ENCODE results near the gene NOPCHAP1.
"Not testable (repeated sequence)": the region's sequence is repeated elsewhere in the genome, so short reads cannot be mapped to it uniquely, and the experiment has no call there.

The NOPCHAP1 gene

DNA sequence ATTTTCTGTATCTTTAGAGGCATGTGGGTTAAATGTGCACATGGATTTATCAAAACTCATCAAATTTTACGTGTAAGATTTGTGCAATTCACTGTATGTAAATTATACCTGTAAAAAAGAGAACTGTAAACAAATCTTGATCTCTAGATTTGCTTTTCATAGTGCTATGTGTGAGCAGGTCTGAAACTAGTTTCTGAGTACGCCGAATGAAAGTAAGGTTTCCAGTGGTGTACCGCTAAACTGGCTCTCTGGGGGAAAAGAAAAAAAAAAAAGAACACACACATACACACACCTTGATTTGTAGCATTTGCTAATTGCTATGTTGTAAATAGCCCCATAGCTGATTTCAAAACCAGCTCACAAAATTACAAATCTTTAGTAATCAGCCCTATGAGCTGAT lies 19.4 kb upstream of the NOPCHAP1 start:
- no peak for DNase-seq

DNA sequence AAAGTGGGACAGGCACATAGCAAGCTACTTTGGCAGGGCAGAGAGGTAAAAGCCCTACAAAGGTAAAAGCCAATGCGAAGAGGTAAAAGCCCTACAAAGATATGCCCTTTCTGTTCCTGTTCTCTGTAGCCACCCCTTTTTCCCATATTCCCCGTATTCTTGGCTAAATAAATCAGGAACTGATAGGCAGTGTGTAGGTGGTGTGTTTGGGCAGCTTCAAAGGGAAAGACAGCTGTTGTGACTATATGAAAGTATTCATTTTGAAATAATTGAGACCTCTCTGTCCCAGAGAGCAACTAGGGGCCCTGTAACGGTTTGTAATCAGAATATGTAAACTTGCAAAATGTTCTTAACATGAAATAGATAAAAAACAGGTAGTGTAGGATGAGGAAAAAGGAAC lies 16.8 kb upstream of the NOPCHAP1 start:
- DNase-seq = no peak

DNA sequence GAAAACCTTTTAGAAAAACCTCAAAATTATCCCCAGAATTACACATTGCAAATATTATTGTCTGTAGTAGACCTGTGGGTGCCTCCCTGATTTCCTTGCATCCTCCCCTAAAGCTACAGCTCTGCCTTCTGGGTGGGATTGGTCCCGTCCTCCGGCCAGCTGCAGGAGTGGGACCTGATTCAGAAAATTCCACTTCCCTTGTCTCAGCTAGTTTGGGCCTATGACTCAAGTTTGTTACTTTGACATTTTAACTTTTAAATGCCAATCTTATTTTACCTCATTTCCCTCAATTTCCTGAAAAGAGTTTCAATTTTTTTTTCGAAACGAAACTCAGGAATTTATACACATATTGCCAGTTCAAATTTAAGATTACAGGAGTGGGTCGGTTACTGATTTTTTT lies 14.8 kb upstream of the NOPCHAP1 start:
- no peak for DNase-seq

DNA sequence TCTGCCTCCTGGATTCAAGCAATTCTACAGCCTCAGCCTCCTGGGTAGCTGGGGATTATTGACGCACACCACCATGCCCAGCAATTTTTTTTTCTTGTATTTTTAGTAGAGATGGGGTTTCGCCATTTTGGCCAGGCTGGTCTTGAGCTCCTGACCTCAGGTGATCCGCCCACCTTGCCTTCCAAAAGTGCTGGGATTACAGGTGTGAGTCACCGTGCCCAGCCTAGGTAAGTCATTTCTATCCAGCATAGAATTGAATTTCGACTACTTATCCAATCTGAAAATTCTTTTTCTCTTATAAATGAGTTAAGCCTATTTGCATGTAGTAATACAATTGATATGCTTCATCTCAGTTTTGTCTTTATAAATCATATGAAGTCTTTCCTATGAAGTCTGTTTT lies 12.9 kb upstream of the NOPCHAP1 start:
- DNase-seq = no peak

DNA sequence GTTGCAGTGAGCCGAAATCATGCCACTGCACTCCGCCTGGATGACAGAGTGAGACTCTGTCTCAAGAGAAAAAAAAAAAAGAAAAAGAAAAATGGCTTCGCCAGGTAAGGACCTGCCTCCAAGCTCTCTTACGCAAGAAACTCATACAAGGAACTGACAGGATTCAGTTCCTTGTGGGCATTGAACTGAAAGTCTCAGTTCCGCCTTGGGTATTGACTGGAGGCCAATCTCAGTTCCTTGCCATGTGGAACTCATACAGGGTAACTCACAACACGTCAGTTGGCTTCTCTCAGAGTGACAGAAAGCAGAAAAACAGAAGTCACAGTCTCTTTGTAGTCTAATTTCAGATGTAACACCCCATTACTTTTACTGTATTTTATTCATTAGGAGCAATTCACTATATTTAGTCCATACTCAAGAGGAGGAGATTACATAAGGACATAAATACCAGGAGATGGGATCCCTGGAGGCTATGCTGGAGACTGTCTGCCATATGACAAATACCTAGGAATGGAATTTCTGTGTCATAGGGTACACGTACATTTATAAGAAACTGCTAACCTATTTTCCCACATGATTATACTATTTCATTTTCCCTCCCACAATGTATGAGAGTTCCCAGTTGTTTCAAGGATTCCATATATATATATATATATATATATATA lies 11.4 kb upstream of the NOPCHAP1 start:
- no peak for DNase-seq

DNA sequence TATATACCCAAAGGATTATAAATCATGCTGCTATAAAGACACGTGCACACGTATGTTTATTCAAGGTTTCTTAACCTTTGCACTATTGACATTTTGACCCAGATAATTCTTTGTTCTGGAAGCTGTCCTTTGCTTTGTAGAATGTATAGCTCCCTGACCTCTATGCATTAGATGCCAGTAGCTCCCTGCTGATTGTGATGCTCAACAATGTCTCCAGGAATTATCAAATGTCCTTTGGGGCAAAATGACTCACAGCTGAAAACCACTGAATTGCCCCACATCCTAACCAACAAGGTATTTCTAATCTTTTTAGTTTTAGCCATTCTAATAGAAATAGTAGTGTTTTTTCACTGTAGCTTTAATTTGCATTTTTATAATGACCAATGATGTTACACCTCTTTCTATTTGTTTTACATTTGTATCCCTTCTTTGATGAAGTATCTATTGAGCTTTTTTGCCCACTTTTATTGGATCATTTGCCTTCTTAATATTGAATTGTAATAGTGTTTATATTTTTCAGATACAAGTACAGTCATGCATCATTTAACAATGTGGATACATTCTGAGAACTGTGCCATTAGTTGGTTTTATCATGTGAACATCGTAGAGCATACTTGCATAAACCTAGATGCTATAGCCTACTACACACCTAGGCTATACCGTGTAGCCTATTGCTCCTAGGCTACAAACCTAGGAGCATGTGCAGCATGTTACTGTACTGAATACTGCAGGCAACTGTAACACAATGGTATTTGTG lies 10.4 kb upstream of the NOPCHAP1 start:
- no peak for DNase-seq

DNA sequence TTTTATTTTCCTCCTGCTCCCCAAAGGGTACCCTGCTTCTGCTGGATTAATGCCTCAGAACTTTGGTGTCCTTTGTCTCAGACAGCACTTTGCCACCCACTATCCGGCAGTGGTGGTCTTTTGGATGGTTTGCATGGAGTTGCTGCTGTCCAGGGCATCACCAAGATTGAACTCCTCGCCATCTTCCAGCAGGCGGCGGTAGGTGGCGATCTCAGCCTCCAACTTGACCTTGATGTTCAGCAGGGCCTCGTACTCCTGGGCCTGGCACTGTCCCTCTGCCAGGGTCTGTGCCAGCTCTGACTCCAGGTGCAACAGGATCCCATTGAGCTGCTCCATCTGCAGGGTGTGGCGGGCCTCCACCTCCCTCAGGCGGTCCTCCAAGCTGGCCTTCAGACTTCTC lies 9.4 kb upstream of the NOPCHAP1 start:
- no peak for DNase-seq

DNA sequence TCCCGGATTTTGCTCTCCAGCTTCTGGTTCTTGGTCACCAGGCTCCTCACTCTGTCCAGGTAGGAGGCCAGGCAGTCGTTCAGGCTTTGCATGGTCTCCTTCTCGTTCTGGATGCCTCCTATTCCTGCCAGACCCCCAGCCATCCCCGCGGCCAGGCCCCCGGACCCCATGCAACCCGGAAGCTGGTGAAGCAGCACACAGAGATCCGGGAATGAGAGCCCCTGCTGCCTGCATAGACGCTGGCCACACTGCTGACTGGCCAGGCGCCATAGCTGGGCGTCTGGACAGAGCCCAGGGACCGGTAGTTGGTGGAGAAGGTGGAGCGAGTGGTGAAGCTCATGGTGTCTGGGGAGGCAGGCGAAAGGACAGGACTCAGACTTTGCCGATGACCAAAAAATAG lies 8.4 kb upstream of the NOPCHAP1 start:
- not testable (repeated sequence) for DNase-seq

DNA sequence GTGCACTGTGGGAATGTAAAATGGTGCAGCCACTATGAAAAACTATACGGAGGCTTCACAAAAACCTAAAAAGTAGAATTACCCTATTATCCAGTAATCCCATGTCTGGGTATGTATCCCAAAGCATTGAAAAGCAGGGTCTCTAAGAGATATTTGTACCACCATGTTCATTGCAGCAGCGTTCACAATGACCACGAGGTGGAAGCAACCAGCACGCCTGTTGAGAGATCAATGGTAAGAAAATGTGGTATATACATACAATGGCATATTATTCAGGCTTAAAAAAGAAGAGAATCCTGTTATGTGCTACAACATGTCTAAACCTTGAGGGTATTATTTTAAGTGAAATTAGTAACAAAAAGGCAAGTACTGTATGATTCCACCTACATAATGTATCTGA lies 910 bp upstream of the NOPCHAP1 start:
- no peak for DNase-seq

DNA sequence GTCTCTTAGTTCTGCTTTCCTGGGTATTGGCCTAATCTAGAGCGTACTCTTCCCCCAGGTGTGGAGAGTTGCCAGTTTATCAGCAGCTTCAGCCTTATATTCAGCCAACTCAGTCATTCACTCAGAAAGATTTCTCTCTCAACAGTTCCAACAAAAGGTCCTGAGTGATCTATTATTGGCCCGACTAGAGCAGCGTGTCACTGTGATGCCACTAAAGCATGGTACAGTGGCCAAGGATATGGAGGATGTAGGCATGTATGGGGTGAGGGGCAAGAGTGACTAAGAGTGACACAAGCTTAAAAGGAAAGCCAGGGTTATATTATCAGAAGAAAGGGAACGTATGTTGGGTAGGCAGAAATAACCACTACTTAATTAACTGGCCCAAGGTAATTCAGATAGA lies 4.8 kb downstream of the NOPCHAP1 start:
- no peak for DNase-seq

DNA sequence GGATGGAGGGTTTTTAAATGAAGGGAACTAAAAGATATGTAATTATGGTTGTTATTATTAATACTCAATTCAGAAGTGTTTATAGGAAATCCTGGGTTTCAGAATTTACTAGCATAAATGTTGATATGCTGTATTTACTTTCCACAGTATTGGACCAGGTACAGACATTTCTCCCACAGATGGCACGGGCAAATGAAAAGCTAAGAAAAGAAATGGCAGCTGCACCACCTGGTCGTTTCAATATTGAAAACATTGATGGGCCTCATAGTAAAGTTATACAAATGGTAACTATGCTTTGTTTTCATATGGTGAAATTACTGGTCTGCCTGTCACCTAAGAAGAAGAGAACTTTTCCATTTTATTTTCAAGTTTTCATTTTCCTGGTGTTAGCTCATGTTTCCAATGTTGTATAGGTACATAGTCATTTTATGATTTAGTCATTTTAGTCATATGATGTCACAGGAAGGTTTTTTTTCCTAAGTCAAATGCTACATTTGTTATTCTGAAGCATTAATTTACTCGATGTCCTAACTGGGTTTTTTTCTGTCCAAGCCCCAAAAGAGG lies 5.5 kb downstream of the NOPCHAP1 start:
- DNase-seq = no peak

DNA sequence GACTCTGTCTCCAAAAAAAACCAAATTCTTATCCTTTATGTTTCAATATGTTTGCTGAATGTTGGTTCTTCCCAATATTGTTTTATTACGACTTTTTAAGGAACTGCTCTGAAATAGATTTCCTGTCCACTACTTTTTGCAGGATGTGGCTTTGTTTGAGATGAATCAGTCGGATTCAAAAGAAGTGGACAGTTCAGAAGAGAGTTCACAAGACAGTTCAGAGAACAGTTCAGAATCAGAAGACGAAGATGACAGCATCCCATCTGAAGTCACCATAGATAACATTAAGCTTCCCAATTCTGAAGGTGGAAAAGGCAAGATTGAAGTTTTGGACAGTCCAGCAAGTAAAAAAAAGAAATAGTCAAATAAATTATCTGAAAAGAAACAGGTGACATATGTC lies 8.2 kb downstream of the NOPCHAP1 start:
- no peak for DNase-seq

DNA sequence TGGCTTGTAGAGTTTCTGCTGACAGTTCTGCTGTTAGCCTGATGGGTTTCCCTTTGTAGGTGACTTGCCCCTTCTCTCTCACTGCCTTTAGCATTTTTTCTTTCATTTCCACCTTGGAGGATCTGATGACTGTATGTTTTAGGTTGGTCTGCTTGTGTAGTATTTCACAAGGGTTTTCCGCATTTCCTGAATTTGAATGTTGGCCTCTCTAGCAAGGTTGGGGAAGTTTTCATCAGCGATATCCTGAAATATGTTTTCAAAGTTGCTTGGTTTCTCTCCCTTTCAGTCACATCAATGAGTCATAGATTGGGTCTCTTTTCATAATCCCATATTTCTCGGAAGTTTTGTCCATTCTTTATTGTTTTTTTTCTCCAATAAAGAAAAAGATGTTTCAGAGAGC lies 11.4 kb downstream of the NOPCHAP1 start:
- no peak for DNase-seq

DNA sequence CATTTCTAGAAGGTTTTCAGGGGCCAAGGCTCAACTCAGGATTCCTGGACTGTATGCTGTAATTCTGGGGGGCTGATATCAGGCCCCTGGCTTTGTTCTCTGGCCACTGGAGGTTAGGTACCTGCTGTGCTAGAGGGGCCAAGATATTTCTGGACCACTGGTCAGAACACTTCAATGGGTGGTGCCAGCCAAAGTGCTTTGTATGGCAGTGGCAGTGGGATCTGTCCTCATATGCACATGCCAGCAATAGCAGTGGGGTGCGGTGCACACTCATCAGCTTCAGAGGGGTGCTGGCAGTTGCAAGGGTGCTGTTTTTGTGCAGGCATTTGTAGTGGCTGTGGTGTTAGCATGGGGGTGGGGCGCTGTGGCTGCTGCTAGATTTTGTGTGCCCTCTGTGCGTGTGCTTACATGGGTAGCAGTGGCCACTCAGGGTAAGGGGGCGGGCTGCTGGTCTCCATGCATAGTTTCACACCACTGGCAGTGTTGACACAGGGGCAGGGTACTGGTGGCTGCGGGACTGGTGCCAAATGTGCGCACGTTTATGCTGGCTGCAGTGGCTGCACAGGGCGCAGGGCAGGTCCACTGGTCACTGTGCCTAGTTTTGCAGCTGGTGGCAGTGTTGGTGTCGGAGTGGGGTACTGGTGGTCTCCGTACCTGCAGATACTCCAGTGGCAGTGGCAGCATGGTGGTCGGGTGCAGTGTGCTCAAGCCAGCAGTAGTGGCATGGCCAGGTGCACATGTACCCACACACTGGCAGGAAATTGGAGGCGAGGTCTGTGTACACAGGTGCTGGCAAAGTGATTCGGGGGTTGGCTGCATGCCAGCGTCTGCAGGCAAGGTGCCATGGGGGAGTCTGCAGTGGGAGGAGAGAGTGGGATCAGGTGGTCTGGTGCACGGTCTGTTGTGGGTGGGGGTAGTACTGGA lies 12.6 kb downstream of the NOPCHAP1 start:
- no peak for DNase-seq

DNA sequence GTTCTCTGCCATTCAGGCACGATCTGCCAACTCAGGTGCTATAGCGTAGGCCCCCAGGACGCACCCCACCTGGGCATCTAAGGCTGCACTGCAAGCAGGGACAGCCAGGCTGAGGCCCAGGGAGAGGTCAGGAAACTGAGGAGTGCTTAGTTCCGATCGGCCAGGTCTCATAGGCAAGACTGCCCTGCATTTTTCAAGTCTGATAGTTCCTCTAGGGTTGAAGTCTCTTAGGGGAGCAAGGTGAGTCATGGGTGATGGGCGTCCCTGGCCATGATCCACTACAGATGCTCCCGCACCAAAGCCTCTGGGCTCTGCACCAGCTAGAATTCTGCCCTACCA lies 13.2 kb downstream of the NOPCHAP1 start:
- DNase-seq = no peak

DNA sequence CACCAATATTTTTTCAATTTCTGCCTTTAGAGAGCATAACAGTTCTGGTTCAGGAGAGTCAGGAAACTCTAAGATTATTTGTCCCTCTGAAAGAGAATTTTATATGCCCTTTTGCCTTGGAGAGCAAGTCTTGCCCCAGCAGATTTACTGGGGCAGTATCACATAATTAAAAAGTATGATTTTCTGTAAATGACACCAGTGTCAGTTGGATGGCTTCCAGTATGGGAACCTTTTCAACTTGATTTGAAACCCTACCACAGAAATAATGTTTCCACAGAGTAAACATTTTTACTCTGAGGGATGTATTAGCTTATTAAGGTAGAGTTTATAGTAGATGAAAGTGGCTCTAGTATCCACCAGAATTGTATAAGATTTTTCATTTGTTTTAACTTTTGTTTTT lies 15.4 kb downstream of the NOPCHAP1 start:
- DNase-seq = no peak

DNA sequence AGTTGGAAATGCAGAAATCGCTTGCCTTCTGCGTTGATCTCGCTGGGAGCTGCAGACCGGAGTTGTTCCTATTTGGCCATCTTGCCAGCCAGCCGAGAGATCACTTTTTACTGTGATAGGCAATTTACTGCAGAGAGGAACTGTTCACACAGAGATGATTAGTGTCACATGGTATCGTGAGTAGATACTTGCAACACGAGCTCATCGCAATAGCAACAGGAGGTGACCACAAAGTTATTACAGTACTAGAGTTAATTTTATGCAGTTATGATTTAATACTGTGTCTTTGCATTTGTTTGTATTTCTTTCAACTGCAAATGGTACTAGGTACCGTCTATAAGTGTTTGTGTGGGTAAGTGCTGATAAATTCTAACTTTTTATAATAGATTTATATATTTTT lies 27.8 kb downstream of the NOPCHAP1 start:
- no peak for DNase-seq

DNA sequence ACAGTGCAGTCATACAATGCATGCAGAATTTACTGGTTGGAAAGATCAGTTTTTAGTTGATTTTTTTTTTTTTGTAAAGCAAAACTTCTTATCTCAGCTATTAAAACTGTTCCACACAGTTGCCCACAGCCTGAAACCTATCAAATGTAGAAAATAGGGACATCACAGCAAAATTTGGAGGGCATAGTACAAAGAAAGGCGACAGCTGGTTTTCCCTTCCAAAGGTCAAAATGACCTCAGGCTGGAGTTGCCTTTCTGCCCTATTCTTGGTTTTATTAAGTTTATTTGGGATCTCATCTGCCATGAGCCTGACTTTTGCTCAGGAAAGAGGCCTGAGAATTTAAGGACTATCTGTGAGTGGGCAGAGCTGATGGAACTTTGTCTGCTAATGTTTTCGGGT lies 28.5 kb downstream of the NOPCHAP1 start:
- no peak for DNase-seq

DNA sequence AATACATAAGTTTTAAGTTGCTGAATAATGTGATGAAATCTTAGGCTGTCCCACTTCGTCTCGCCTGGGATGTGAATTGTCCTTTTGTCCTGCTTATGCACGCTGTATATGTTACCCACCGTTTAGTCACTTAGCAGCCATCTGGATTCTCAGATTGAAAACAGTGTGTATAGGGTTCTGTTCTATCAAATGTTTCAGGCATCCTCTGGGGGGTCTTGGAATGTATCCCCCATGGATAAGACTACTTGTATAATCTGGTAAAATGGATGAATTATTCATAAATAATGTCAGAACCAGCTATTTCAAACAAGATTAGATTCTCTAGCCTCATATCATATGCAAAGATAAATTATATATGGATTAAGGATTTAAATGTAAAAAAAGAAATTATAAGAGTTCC lies 29.4 kb downstream of the NOPCHAP1 start:
- no peak for DNase-seq

DNA sequence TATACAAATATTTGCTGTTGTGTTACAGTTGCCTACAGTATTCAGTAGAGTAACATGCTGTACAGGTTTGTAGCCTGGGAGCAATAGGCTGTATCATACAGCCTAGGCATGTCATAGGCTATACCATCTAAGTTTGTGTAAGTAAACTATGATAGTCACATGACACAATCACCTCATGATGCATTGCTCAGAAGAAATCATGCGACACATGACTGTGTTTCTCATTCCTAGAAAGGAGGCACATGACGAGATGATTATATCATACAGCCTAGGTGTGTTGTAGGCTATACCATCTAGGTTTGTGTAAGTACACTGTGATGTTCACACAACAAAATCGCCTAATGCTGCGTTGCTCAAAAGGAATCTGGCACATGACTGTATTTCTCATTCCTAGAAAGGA lies 31.9 kb downstream of the NOPCHAP1 start:
- DNase-seq = no peak

DNA sequence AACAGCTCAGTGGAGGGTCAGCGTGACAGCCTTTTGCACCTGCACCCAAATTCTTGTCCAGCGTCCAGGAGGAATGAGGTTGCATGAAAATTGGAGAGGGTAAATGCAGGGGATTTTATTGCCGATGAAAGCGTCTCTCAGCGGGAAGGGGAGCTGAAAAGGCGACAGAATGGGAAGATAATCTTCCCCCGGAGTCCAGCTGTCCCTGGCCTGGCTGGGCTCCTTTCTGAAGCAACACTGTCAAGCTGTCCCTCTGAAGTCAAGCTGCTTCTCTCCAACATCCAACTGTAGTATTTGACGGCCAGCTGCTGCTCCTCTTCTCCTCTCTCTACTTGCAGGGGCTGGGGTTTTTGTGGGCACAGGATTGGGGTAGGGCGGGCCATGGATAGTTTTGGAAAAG lies 32.7 kb downstream of the NOPCHAP1 start:
- no peak for DNase-seq

DNA sequence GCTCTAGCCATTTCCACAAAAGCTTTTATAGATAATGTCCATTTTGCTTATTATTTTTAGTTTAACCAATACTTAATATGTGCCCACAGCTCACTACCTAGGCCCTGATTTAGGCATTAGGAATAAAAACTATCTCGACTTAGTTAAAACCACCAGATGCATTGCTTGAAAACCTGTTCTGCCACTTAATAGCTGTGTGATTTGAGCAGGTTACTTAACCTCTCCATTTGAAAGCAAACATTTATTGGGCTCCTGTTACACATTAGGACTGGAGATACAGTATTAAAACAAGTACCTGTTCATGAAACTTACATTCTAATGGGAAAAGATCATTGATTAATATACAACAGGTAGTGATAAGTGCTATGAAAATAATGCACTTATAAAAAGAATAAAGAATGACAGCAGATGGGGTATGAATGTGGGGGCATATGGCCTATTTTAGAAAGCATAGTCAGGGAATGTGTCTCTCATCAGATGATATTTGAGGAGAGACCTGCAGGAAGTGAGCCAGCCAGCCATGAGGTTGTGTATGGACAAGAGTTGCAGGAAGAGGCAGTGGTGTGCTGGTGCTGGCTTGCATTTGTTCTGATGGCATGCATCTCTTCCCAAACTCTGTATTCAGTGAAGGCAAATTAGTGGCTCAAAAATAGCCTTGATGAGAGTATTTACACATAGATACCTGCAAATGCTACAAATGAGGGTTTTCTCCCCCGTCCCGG lies 34.3 kb downstream of the NOPCHAP1 start:
- DNase-seq = no peak

DNA sequence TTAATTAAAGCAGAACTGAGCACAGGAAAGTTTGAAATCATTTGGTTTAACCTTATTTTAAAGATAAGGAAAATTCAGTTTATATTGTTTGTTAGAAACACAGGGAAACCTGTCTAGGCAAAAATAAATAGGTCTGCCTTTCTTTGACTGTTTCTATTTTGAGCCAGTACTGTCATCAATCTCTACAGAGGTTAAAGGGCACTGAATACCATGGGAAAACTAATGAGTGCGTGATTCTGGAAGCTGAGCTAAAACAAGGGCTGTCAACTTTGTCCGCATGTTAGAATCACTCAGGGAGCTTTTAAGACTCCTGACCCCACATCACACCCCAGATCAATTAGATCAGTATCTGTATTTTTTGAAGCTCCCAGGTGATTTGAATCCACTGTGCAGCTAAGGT lies 38.8 kb downstream of the NOPCHAP1 start:
- no peak for DNase-seq
